ENCODE measurements around the gene RAF1.

The RAF1 gene

GRCh38 chr3:12593473-12593872 lies 70.4 kb downstream of the RAF1 start:
- H3K36me3 ChIP-seq (ENCODE audit: control insufficient read depth, insufficient read depth, low read length): peaks cover 94% of the 10 kb centered on the region
- H3K4me1 ChIP-seq (ENCODE audit: control insufficient read depth, insufficient read depth, low read length, poor library complexity, severe bottlenecking): no peaks in the 10 kb centered on the region
- H3K9me3 ChIP-seq (ENCODE audit: control insufficient read depth, low read length): no peaks in the 10 kb centered on the region
- no peak overlapping the region for H3K27ac ChIP-seq (ENCODE audit: low read depth, low read length, severe bottlenecking)
- no peak overlapping the region for H3K4me3 ChIP-seq (ENCODE audit: extremely low read depth, insufficient read depth, low read length, poor library complexity, severe bottlenecking)
- 92 to 100% methylated on average over 2 of the region's 3 CpGs for WGBS, 2 experiments (ENCODE audit: insufficient coverage in 2 of 2)

GRCh38 chr3:12591997-12592715 lies 71.8 kb downstream of the RAF1 start:
- WGBS, 2 experiments (ENCODE audit: insufficient coverage in 2 of 2): 94 to 100% methylated on average over 4 of the region's 4 CpGs
- Histone ChIP-seq H3K27ac (ENCODE audit: low read depth, low read length, severe bottlenecking) (no peak overlapping the region), H3K36me3 (ENCODE audit: control insufficient read depth, insufficient read depth, low read length) (peaks cover 94% of the 10 kb centered on the region), H3K4me3 (ENCODE audit: extremely low read depth, insufficient read depth, low read length, poor library complexity, severe bottlenecking) (no peak overlapping the region), H3K9me3 (ENCODE audit: control insufficient read depth, low read length) (no peaks in the 10 kb centered on the region), H3K4me1 (ENCODE audit: control insufficient read depth, insufficient read depth, low read length, poor library complexity, severe bottlenecking) (no peaks in the 10 kb centered on the region)

- WGBS, 2 experiments (ENCODE audit: insufficient coverage in 2 of 2): 94 to 96% methylated on average over 4 to 5 of the region's 6 CpGs
Measured at GRCh38 chr3:12591456-12591855, 72.5 kb downstream of the RAF1 start.

GRCh38 chr3:12590096-12590495 lies 73.8 kb downstream of the RAF1 start:
- H3K36me3 ChIP-seq (ENCODE audit: control insufficient read depth, insufficient read depth, low read length): peaks cover 91% of the 10 kb centered on the region
- no CpG with 5 or more reads among the region's 4 CpGs for WGBS, 2 experiments (ENCODE audit: insufficient coverage in 2 of 2)

More at GRCh38 chr3:12591456-12591855, 72.5 kb downstream of the RAF1 start:
- Histone ChIP-seq H3K36me3 (ENCODE audit: control insufficient read depth, insufficient read depth, low read length) (peaks cover 91% of the 10 kb centered on the region), H3K27ac (ENCODE audit: low read depth, low read length, severe bottlenecking) (no peak overlapping the region), H3K4me3 (ENCODE audit: extremely low read depth, insufficient read depth, low read length, poor library complexity, severe bottlenecking) (no peak overlapping the region), H3K9me3 (ENCODE audit: control insufficient read depth, low read length) (no peaks in the 10 kb centered on the region), H3K4me1 (ENCODE audit: control insufficient read depth, insufficient read depth, low read length, poor library complexity, severe bottlenecking) (no peaks in the 10 kb centered on the region)

GRCh38 chr3:12588039-12589009 lies 75.6 kb downstream of the RAF1 start:
- H3K4me1 ChIP-seq (ENCODE audit: control insufficient read depth, insufficient read depth, low read length, poor library complexity, severe bottlenecking): no peaks in the 10 kb centered on the region
- H3K27ac ChIP-seq (ENCODE audit: low read depth, low read length, severe bottlenecking): no peak overlapping the region
- WGBS, 2 experiments (ENCODE audit: insufficient coverage in 2 of 2): 82% methylated on average over 2 of the region's 7 CpGs; no CpG with 5 or more reads in 1 of the 2 experiments
- no peaks in the 10 kb centered on the region for H3K9me3 ChIP-seq (ENCODE audit: control insufficient read depth, low read length)
- H3K36me3 ChIP-seq (ENCODE audit: control insufficient read depth, insufficient read depth, low read length): peaks cover 91% of the 10 kb centered on the region
- H3K4me3 ChIP-seq (ENCODE audit: extremely low read depth, insufficient read depth, low read length, poor library complexity, severe bottlenecking): no peak overlapping the region

More at GRCh38 chr3:12590096-12590495, 73.8 kb downstream of the RAF1 start:
- H3K9me3 ChIP-seq (ENCODE audit: control insufficient read depth, low read length): no peaks in the 10 kb centered on the region
- no peak overlapping the region for H3K4me3 ChIP-seq (ENCODE audit: extremely low read depth, insufficient read depth, low read length, poor library complexity, severe bottlenecking)
- no peaks in the 10 kb centered on the region for H3K4me1 ChIP-seq (ENCODE audit: control insufficient read depth, insufficient read depth, low read length, poor library complexity, severe bottlenecking)
- H3K27ac ChIP-seq (ENCODE audit: low read depth, low read length, severe bottlenecking): no peak overlapping the region

- Histone ChIP-seq H3K9me3 (ENCODE audit: control insufficient read depth, low read length) (no peaks in the 10 kb centered on the region), H3K4me1 (ENCODE audit: control insufficient read depth, insufficient read depth, low read length, poor library complexity, severe bottlenecking) (no peaks in the 10 kb centered on the region), H3K27ac (ENCODE audit: low read depth, low read length, severe bottlenecking) (no peak overlapping the region), H3K4me3 (ENCODE audit: extremely low read depth, insufficient read depth, low read length, poor library complexity, severe bottlenecking) (no peak overlapping the region), H3K36me3 (ENCODE audit: control insufficient read depth, insufficient read depth, low read length) (peaks cover 95% of the 10 kb centered on the region)
- 90 to 95% methylated on average over 2 to 3 of the region's 3 CpGs for WGBS, 2 experiments (ENCODE audit: insufficient coverage in 2 of 2)
Measured at GRCh38 chr3:12586403-12586802, 77.5 kb downstream of the RAF1 start.

GRCh38 chr3:12585970-12586369 lies 77.9 kb downstream of the RAF1 start:
- Histone ChIP-seq H3K27ac (ENCODE audit: low read depth, low read length, severe bottlenecking) (no peak overlapping the region), H3K4me1 (ENCODE audit: control insufficient read depth, insufficient read depth, low read length, poor library complexity, severe bottlenecking) (no peaks in the 10 kb centered on the region), H3K9me3 (ENCODE audit: control insufficient read depth, low read length) (no peaks in the 10 kb centered on the region), H3K4me3 (ENCODE audit: extremely low read depth, insufficient read depth, low read length, poor library complexity, severe bottlenecking) (no peak overlapping the region), H3K36me3 (ENCODE audit: control insufficient read depth, insufficient read depth, low read length) (peaks cover 95% of the 10 kb centered on the region)
- WGBS, 2 experiments (ENCODE audit: insufficient coverage in 2 of 2): 64% methylated on average over 1 to 2 of the region's 5 CpGs

- no peak overlapping the region for H3K4me3 ChIP-seq (ENCODE audit: extremely low read depth, insufficient read depth, low read length, poor library complexity, severe bottlenecking)
- no peaks in the 10 kb centered on the region for H3K9me3 ChIP-seq (ENCODE audit: control insufficient read depth, low read length)
- no peaks in the 10 kb centered on the region for H3K4me1 ChIP-seq (ENCODE audit: control insufficient read depth, insufficient read depth, low read length, poor library complexity, severe bottlenecking)
- H3K27ac ChIP-seq (ENCODE audit: low read depth, low read length, severe bottlenecking): peak overlapping the region; percentile 57
- 96 to 100% methylated on average over 3 of the region's 3 CpGs for WGBS, 2 experiments (ENCODE audit: insufficient coverage in 2 of 2)
- peaks cover 89% of the 10 kb centered on the region for H3K36me3 ChIP-seq (ENCODE audit: control insufficient read depth, insufficient read depth, low read length)
Measured at GRCh38 chr3:12585181-12585580, 78.7 kb downstream of the RAF1 start.

GRCh38 chr3:12584083-12584482 lies 79.8 kb downstream of the RAF1 start:
- H3K4me3 ChIP-seq (ENCODE audit: extremely low read depth, insufficient read depth, low read length, poor library complexity, severe bottlenecking): no peak overlapping the region
- peaks cover 3% of the 10 kb centered on the region for H3K4me1 ChIP-seq (ENCODE audit: control insufficient read depth, insufficient read depth, low read length, poor library complexity, severe bottlenecking)
- no peaks in the 10 kb centered on the region for H3K9me3 ChIP-seq (ENCODE audit: control insufficient read depth, low read length)
- peaks cover 86% of the 10 kb centered on the region for H3K36me3 ChIP-seq (ENCODE audit: control insufficient read depth, insufficient read depth, low read length)
- WGBS, 2 experiments (ENCODE audit: insufficient coverage in 2 of 2): 100% methylated on average over 1 of the region's 2 CpGs
- H3K27ac ChIP-seq (ENCODE audit: low read depth, low read length, severe bottlenecking): no peak overlapping the region

GRCh38 chr3:12583280-12583679 lies 80.6 kb downstream of the RAF1 start:
- peaks cover 86% of the 10 kb centered on the region for H3K36me3 ChIP-seq (ENCODE audit: control insufficient read depth, insufficient read depth, low read length)
- H3K4me1 ChIP-seq (ENCODE audit: control insufficient read depth, insufficient read depth, low read length, poor library complexity, severe bottlenecking): peaks cover 3% of the 10 kb centered on the region
- no peak overlapping the region for H3K4me3 ChIP-seq (ENCODE audit: extremely low read depth, insufficient read depth, low read length, poor library complexity, severe bottlenecking)
- no peaks in the 10 kb centered on the region for H3K9me3 ChIP-seq (ENCODE audit: control insufficient read depth, low read length)
- no peak overlapping the region for H3K27ac ChIP-seq (ENCODE audit: low read depth, low read length, severe bottlenecking)

All from mesodermal cell (in vitro differentiated cells).